Liver (tissue), 3 donors: ENCODE measurements around the gene FKTN.

Experiments used
- ATF3 ChIP-seq: IDR thresholded peaks from 2 replicates; pipeline ENCODE4 v1.6.1; 2016; ENCODE audit warnings: antibody characterized with exemption
- CTCF ChIP-seq: fragments of 150-350 bp; IDR thresholded peaks from 2 replicates; pipeline ENCODE4 v1.5.1; 2017; ENCODE audit warnings: improper control_type of control experiment, low read depth, low read length; ENCODE audit not compliant: missing input control
- EGR1 ChIP-seq, 2 donors: IDR thresholded peaks; 2 replicates each; pipeline ENCODE4 v1.6.1; 2016 to 2018; ENCODE audit warnings: antibody characterized with exemption in 2 of 2, low read depth in 2 of 2
- HNF4A ChIP-seq, 2 donors: conservative IDR thresholded peaks; 2 replicates each; pipeline ENCODE4 v1.6.1; 2016; ENCODE audit warnings: antibody characterized with exemption in 2 of 2, mild to moderate bottlenecking in 2 of 2
- JUND ChIP-seq, 2 donors: IDR thresholded peaks; 2 replicates each; pipeline ENCODE4 v1.6.1; 2016; ENCODE audit warnings: antibody characterized with exemption in 2 of 2
- MAX ChIP-seq: IDR thresholded peaks from 2 replicates; pipeline ENCODE4 v1.6.1; 2016; ENCODE audit warnings: antibody characterized with exemption
- REST ChIP-seq: IDR thresholded peaks from 2 replicates; pipeline ENCODE4 v1.6.1; 2016; ENCODE audit warnings: antibody characterized with exemption, mild to moderate bottlenecking
- SP1 ChIP-seq: IDR thresholded peaks from 2 replicates; pipeline ENCODE4 v1.6.1; 2018; ENCODE audit warnings: antibody characterized with exemption, mild to moderate bottlenecking
- YY1 ChIP-seq: IDR thresholded peaks from 2 replicates; pipeline ENCODE4 v1.6.1; 2016; ENCODE audit warnings: antibody characterized with exemption, mild to moderate bottlenecking
- donor health status: healthy.
- donor health status: healthy.

- no peak for TF ChIP-seq MAX
- TF ChIP-seq JUND (IDR thresholded peaks at IDR 0.05), result no peak
- TF ChIP-seq EGR1 (IDR thresholded peaks at IDR 0.05; ENCODE audit: low read depth in 2 of 2), result no peak
- no peak for TF ChIP-seq REST
- no peak for TF ChIP-seq CTCF
- TF ChIP-seq ATF3, result no peak
- no peak for TF ChIP-seq YY1
- TF ChIP-seq SP1, result no peak
- TF ChIP-seq HNF4A (conservative IDR thresholded peaks at IDR 0.05), result no peak
Observed at GRCh38 chr9:105593145-105593544, 35.2 kb downstream of the FKTN start.
